Progenitor cell of endocrine pancreas (in vitro differentiated cells): Measurements from ENCODE around the gene TBCE. TPM values are rescaled to one million over a fixed set of nuclear protein-coding genes. Genes with fewer than 3 reads are reported as not detected.
A peak's percentile ranks its signal among the peaks of the same experiment; 100 is the strongest.
"Not testable (repeated sequence)": the region's sequence is repeated elsewhere in the genome, so short reads cannot be mapped to it uniquely, and the experiment has no call there.

ENCODE experiments used
- DNase-seq: peaks from one replicate; pipeline ENCODE4 v3.0.0; 2021; ENCODE audit warnings: low spot score; ENCODE audit not compliant: unreplicated experiment
- H3K27ac Mint-ChIP-seq: 2 replicates; pipeline ENCODE4 v1.8.0; 2021; ENCODE audit warnings: mild to moderate bottlenecking, moderate library complexity, mixed read lengths
- H3K27me3 Mint-ChIP-seq: 2 replicates; pipeline ENCODE4 v1.8.0; 2021; ENCODE audit warnings: mixed read lengths
- H3K36me3 Mint-ChIP-seq: 2 replicates; pipeline ENCODE4 v1.8.0; 2022; ENCODE audit warnings: mixed read lengths; ENCODE audit not compliant: insufficient read depth
- H3K4me1 Mint-ChIP-seq: 2 replicates; pipeline ENCODE4 v1.8.0; 2021; ENCODE audit warnings: low read depth, mixed read lengths
- H3K4me3 Mint-ChIP-seq: 2 replicates; pipeline ENCODE4 v1.8.0; 2021; ENCODE audit warnings: low read depth, mild to moderate bottlenecking, moderate library complexity, mixed read lengths
- H3K9me3 Mint-ChIP-seq: 2 replicates; pipeline ENCODE4 v1.8.0; 2021; ENCODE audit warnings: low read depth, mixed read lengths
- total RNA-seq: library from RNA; stranded (reverse); gene quantifications from 2 replicates; pipeline ENCODE4 v1.2.1, GENCODE V29; 2021
- TF ChIP-seq, protein P1 (sequence below): fragments of 200-600 bp; sonication (generic); IDR thresholded peaks from one replicate; pipeline ENCODE4 v1.5.0; 2021; ENCODE audit warnings: antibody characterized with exemption, mild to moderate bottlenecking; ENCODE audit not compliant: unreplicated experiment

Gene TBCE
- total RNA-seq, 1 donor from 2014 or later = 40.7 TPM

DNA sequence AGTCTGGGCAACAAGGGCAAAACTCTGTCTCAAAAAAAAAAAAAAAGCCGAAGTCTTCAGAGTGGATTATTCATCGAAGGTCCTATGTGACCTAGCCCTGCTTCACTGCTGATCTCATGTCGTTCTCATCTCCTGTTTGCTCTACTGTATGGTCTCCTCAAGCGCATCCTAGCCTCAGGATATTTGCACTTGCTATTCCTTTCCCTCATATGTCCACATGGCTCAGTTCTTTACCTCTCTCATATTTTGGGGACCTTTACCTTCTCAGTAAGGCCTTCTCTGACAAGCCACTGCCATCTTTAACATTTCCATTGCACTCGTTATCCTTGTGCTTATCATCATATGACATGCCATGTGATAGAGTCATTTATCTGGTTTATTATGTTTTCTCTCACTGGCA lies 2.6 kb downstream of the TBCE start:
- peak overlapping the region; percentile 50 for H3K27ac Mint-ChIP-seq
- DNase-seq = no peak
- H3K36me3 Mint-ChIP-seq = peaks cover 6% of the 10 kb centered on the region
- H3K4me3 Mint-ChIP-seq = peak overlapping the region; percentile 9
- TF ChIP-seq, protein P1, sequence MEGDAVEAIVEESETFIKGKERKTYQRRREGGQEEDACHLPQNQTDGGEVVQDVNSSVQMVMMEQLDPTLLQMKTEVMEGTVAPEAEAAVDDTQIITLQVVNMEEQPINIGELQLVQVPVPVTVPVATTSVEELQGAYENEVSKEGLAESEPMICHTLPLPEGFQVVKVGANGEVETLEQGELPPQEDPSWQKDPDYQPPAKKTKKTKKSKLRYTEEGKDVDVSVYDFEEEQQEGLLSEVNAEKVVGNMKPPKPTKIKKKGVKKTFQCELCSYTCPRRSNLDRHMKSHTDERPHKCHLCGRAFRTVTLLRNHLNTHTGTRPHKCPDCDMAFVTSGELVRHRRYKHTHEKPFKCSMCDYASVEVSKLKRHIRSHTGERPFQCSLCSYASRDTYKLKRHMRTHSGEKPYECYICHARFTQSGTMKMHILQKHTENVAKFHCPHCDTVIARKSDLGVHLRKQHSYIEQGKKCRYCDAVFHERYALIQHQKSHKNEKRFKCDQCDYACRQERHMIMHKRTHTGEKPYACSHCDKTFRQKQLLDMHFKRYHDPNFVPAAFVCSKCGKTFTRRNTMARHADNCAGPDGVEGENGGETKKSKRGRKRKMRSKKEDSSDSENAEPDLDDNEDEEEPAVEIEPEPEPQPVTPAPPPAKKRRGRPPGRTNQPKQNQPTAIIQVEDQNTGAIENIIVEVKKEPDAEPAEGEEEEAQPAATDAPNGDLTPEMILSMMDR = no peak
- no peaks in the 10 kb centered on the region for H3K9me3 Mint-ChIP-seq
- peaks cover 15% of the 10 kb centered on the region for H3K4me1 Mint-ChIP-seq
- H3K27me3 Mint-ChIP-seq = no peaks in the 10 kb centered on the region

- no peaks in the 10 kb centered on the region for H3K9me3 Mint-ChIP-seq
- H3K27ac Mint-ChIP-seq = no peak overlapping the region
- no peak for DNase-seq
- H3K4me1 Mint-ChIP-seq = peaks cover 2% of the 10 kb centered on the region
- peaks cover 15% of the 10 kb centered on the region for H3K36me3 Mint-ChIP-seq
- H3K4me3 Mint-ChIP-seq = no peak overlapping the region
- TF ChIP-seq, protein P1 = no peak
- H3K27me3 Mint-ChIP-seq = no peaks in the 10 kb centered on the region
These were observed 8.8 kb downstream of the TBCE start for GRCh38 chr1:235375919-235376605.

GRCh38 chr1:235378134-235378735 lies 11.0 kb downstream of the TBCE start:
- not testable (repeated sequence) for H3K27me3 Mint-ChIP-seq, DNase-seq, H3K9me3 Mint-ChIP-seq, H3K4me3 Mint-ChIP-seq, H3K4me1 Mint-ChIP-seq, H3K27ac Mint-ChIP-seq
- peaks cover 20% of the 10 kb centered on the region for H3K36me3 Mint-ChIP-seq

DNA sequence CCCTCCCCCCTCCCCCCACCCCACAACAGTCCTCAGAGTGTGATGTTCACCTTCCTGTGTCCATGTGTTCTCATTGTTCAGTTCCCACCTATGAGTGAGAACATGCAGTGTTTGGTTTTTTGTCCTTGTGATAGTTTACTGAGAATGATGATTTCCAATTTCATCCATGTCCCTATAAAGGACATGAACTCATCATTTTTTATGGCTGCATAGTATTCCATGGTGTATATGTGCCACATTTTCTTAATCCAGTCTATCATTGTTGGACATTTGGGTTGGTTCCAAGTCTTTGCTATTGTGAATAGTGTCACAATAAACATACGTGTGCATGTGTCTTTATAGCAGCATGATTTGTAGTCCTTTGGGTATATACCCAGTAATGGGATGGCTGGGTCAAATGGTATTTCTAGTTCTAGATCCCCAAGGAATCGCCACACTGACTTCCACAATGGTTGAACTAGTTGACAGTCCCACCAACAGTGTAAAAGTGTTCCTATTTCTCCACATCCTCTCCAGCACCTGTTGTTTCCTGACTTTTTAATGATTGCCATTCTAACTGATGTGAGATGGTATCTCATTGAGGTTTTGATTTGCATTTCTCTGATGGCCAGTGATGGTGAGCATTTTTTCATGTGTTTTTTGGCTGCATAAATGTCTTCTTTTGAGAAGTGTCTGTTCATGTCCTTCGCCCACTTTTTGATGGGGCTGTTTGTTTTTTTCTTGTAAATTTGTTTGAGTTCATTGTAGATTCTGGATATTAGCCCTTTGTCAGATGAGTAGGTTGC lies 14.9 kb downstream of the TBCE start:
- H3K4me3 Mint-ChIP-seq, H3K9me3 Mint-ChIP-seq, H3K4me1 Mint-ChIP-seq, H3K27me3 Mint-ChIP-seq, DNase-seq, H3K27ac Mint-ChIP-seq: not testable (repeated sequence)
- H3K36me3 Mint-ChIP-seq = peaks cover 22% of the 10 kb centered on the region

DNA sequence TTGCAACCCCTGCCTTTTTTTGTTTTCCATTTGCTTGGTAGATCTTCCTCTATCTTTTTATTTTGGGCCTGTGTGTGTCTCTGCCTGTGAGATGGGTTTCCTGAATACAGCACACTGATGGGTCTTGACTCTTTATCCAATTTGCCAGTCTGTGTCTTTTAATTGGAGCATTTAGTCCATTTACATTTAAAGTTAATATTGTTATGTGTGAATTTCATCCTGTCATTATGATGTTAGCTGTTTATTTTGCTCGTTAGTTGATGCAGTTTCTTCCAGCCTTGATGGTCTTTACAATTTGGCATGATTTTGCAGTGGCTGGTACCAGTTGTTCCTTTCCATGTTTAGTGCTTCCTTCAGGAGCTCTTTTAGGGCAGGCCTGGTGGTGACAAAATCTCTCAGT lies 18.4 kb downstream of the TBCE start:
- H3K27ac Mint-ChIP-seq, H3K4me1 Mint-ChIP-seq, H3K9me3 Mint-ChIP-seq: not testable (repeated sequence)

GRCh38 chr1:235391874-235392273 lies 24.6 kb downstream of the TBCE start:
- TF ChIP-seq, protein P1 = no peak
- H3K27me3 Mint-ChIP-seq = no peaks in the 10 kb centered on the region
- H3K36me3 Mint-ChIP-seq = peaks cover 22% of the 10 kb centered on the region
- H3K4me1 Mint-ChIP-seq = no peaks in the 10 kb centered on the region
- H3K4me3 Mint-ChIP-seq = no peak overlapping the region
- DNase-seq = no peak
- peaks cover 4% of the 10 kb centered on the region for H3K9me3 Mint-ChIP-seq
- H3K27ac Mint-ChIP-seq = no peak overlapping the region

More for the DNA sequence above, 18.4 kb downstream of the TBCE start:
- not testable (repeated sequence) for H3K27me3 Mint-ChIP-seq, DNase-seq, H3K4me3 Mint-ChIP-seq
- peaks cover 34% of the 10 kb centered on the region for H3K36me3 Mint-ChIP-seq
